Measurements from ENCODE around the gene PPP4R2.

Gene PPP4R2

GRCh38 chr3:73069187-73069586, 72.6 kb downstream of the PPP4R2 start:
- no peak for DNase-seq

GRCh38 chr3:73069775-73070444, 73.3 kb downstream of the PPP4R2 start:
- DNase-seq: no peak

- no peak for DNase-seq
These were observed 74.3 kb downstream of the PPP4R2 start for GRCh38 chr3:73070675-73071575.

GRCh38 chr3:73071952-73072351, 75.3 kb downstream of the PPP4R2 start:
- DNase-seq: no peak

- DNase-seq: no peak
These were observed 76.0 kb downstream of the PPP4R2 start for GRCh38 chr3:73072634-73073033.

- no peak for DNase-seq
These were observed 76.6 kb downstream of the PPP4R2 start for GRCh38 chr3:73073091-73073707.

GRCh38 chr3:73074781-73075180, 78.2 kb downstream of the PPP4R2 start:
- DNase-seq: no peak

GRCh38 chr3:73080216-73080966, 83.8 kb downstream of the PPP4R2 start:
- no peak for DNase-seq

- DNase-seq: no peak
These were observed 84.5 kb downstream of the PPP4R2 start for GRCh38 chr3:73081140-73081539.

- no peak for DNase-seq
These were observed 87.6 kb downstream of the PPP4R2 start for GRCh38 chr3:73084170-73084569.

GRCh38 chr3:73086071-73086494, 89.5 kb downstream of the PPP4R2 start:
- DNase-seq: peak; percentile 40

- DNase-seq: no peak
These were observed 97.5 kb downstream of the PPP4R2 start for GRCh38 chr3:73094129-73094528.

GRCh38 chr3:73094951-73095350, 98.3 kb downstream of the PPP4R2 start:
- DNase-seq: no peak

GRCh38 chr3:73096169-73096568, 99.6 kb downstream of the PPP4R2 start:
- no peak for DNase-seq

GRCh38 chr3:73098026-73098425, 101.4 kb downstream of the PPP4R2 start:
- DNase-seq: no peak

- no peak for DNase-seq
These were observed 102.3 kb downstream of the PPP4R2 start for GRCh38 chr3:73098873-73099272.

- DNase-seq: peak; percentile 63
These were observed 104.3 kb downstream of the PPP4R2 start for GRCh38 chr3:73100741-73101559.

- no peak for DNase-seq
These were observed 105.3 kb downstream of the PPP4R2 start for GRCh38 chr3:73101881-73102280.

- DNase-seq: no peak
These were observed 110.6 kb downstream of the PPP4R2 start for GRCh38 chr3:73107215-73107614.

- no peak for DNase-seq
These were observed 111.1 kb downstream of the PPP4R2 start for GRCh38 chr3:73107676-73108187.

- no peak for DNase-seq
These were observed 112.1 kb downstream of the PPP4R2 start for GRCh38 chr3:73108750-73109149.
